ENCODE data around the gene MAGI3. TPM values are rescaled to one million over a fixed set of nuclear protein-coding genes. Genes with fewer than 3 reads are reported as not detected.
A peak's percentile ranks its signal among the peaks of the same experiment; 100 is the strongest.
"Not testable (repeated sequence)": the region's sequence is repeated elsewhere in the genome, so short reads cannot be mapped to it uniquely, and the experiment has no call there.

Gene MAGI3
- polyA plus RNA-seq, 10 donors: 9.9 to 16.9 (median 13.3) TPM

- DNase-seq: no peak
These were observed 48.4 kb downstream of the MAGI3 start for GRCh38 chr1:113438505-113439276.

- DNase-seq: no peak
These were observed 49.0 kb downstream of the MAGI3 start for GRCh38 chr1:113439277-113439670.

- DNase-seq: peak; percentile 31 to 83 (median 53)
These were observed 51.8 kb downstream of the MAGI3 start for GRCh38 chr1:113442131-113442530.

- no peak for DNase-seq
These were observed 54.5 kb downstream of the MAGI3 start for GRCh38 chr1:113444857-113445256.

- no peak for DNase-seq
These were observed 61.4 kb downstream of the MAGI3 start for GRCh38 chr1:113451710-113452109.

GRCh38 chr1:113452921-113453770 lies 62.8 kb downstream of the MAGI3 start:
- DNase-seq: peak in 2 of 3 donors; percentile 16 to 41

- no peak for DNase-seq
These were observed 63.4 kb downstream of the MAGI3 start for GRCh38 chr1:113453771-113454083.

- DNase-seq: no peak
These were observed 65.1 kb downstream of the MAGI3 start for GRCh38 chr1:113455374-113455773.

GRCh38 chr1:113456967-113457366 lies 66.7 kb downstream of the MAGI3 start:
- peak; percentile 18 to 89 (median 52) for DNase-seq

GRCh38 chr1:113459279-113459678 lies 69.0 kb downstream of the MAGI3 start:
- no peak for DNase-seq

GRCh38 chr1:113467991-113468390 lies 77.7 kb downstream of the MAGI3 start:
- DNase-seq: no peak

GRCh38 chr1:113478427-113479195 lies 88.3 kb downstream of the MAGI3 start:
- not testable (repeated sequence) for DNase-seq

- no peak for DNase-seq
These were observed 89.7 kb downstream of the MAGI3 start for GRCh38 chr1:113479713-113480676.

GRCh38 chr1:113485131-113485530 lies 94.8 kb downstream of the MAGI3 start:
- DNase-seq: peak in 1 of 3 donors; percentile 4

GRCh38 chr1:113488576-113489177 lies 98.4 kb downstream of the MAGI3 start:
- no peak for DNase-seq

GRCh38 chr1:113490384-113490783 lies 100.1 kb downstream of the MAGI3 start:
- DNase-seq: no peak

GRCh38 chr1:113493533-113493932 lies 103.2 kb downstream of the MAGI3 start:
- no peak for DNase-seq

- no peak for DNase-seq
These were observed 115.0 kb downstream of the MAGI3 start for GRCh38 chr1:113505357-113505756.

GRCh38 chr1:113507552-113508214 lies 117.4 kb downstream of the MAGI3 start:
- no peak for DNase-seq

Data from muscle of back (tissue), 11 donors.